ENCODE data around the gene AIMP1. TPM values are rescaled to one million over a fixed set of nuclear protein-coding genes. Genes with fewer than 3 reads are reported as not detected.
A peak's percentile ranks its signal among the peaks of the same experiment; 100 is the strongest.

Gene AIMP1
- total RNA-seq, 1 donor from 2014 or later = 32.2 TPM

DNA sequence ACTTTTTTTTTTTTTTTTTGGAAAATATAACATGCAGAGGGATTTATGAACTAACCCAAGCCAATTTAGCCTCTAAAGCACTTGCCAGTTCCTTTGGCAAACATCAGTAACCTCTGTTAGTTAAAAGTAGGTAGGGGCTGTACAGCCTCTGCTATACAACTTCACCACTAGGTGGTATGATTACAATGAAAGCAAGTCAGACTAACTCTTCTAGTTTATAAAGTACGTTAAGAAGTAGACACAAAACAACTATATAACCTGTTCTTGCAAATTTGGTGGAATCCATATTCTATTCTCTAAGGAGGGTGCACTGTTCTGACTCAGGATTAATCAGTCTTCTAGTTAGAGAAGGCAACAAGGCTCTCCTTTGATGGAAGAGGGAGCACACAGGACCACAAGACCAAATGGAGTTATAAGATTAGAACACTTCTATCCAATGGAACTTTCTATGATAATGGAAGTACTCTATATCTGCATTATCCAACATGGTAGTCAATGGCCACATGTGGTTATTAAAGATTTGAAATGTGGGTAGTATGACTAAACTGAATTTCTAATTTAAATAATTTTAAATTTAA lies 12.8 kb downstream of the AIMP1 start:
- no peak overlapping the region for H3K4me3 Mint-ChIP-seq
- no peak for DNase-seq (ENCODE audit: low read depth, low spot score)
- TF ChIP-seq, protein P1, sequence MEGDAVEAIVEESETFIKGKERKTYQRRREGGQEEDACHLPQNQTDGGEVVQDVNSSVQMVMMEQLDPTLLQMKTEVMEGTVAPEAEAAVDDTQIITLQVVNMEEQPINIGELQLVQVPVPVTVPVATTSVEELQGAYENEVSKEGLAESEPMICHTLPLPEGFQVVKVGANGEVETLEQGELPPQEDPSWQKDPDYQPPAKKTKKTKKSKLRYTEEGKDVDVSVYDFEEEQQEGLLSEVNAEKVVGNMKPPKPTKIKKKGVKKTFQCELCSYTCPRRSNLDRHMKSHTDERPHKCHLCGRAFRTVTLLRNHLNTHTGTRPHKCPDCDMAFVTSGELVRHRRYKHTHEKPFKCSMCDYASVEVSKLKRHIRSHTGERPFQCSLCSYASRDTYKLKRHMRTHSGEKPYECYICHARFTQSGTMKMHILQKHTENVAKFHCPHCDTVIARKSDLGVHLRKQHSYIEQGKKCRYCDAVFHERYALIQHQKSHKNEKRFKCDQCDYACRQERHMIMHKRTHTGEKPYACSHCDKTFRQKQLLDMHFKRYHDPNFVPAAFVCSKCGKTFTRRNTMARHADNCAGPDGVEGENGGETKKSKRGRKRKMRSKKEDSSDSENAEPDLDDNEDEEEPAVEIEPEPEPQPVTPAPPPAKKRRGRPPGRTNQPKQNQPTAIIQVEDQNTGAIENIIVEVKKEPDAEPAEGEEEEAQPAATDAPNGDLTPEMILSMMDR (conservative IDR thresholded peaks at IDR 0.05) = peak; percentile 77
- H3K27me3 Mint-ChIP-seq (ENCODE audit: low read depth) = no peaks in the 10 kb centered on the region
- H3K27ac Mint-ChIP-seq (ENCODE audit: unreplicated experiment) = no peak overlapping the region
- H3K36me3 Mint-ChIP-seq (ENCODE audit: low read depth) = peaks cover 2% of the 10 kb centered on the region
- H3K4me1 Mint-ChIP-seq = no peaks in the 10 kb centered on the region
- H3K9me3 Mint-ChIP-seq = no peaks in the 10 kb centered on the region

DNA sequence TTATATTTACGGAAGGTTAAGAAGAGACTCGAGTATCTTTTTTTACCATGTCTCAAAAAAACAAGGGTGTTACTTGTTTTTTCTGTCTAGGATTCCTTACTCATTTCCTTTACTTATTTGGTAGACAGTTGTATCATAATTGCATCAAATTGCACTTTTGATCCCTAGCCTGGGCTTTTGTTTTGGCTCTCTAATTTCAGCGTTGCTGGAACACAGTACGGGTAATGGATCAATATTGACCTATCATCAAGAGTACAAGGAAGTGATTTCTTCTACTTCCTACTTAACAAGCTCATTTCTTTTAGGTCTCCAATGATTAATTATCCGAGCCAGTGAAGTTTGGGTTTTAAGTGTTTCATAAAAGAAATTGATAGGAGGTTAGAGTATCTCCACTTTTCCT lies 16.8 kb downstream of the AIMP1 start:
- Mint-ChIP-seq H3K27ac (ENCODE audit: unreplicated experiment) (no peak overlapping the region), H3K27me3 (ENCODE audit: low read depth) (no peaks in the 10 kb centered on the region)
- TF ChIP-seq, protein P1 (conservative IDR thresholded peaks at IDR 0.05) = no peak

DNA sequence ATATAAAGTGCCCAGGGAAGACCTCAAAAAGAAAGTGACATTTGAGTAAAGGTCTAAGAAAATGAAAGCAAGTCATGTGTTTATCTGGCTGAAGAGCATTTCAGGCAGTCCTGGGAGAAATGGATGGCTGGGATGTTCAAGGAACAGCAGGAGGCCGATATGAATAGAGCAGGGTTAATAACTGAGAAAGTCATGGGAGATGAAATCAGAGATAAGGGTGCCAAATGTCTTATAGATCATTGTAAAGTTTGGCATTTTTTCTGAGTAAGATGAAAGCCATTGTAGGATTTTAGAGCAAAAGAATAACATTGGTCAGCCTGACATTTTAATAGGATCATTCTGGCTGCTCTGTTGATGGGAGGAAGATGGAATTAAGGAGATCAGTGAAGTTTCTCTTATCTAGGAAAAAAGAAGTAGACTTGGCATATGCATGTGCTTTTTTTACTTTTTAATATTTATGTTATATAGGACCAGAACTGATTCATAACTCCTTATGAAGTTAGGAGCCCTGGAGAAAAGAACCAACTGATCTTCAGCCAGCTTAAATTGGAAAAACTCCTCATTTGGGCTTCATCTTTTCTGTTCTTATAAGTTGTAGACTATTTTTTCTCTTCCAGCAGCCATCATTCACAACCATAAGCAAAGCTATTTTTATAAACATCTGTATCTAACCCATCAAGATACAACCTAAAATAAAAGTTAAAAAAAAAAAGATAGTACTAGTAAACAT lies 18.6 kb downstream of the AIMP1 start:
- no peak overlapping the region for H3K4me3 Mint-ChIP-seq
- H3K27ac Mint-ChIP-seq (ENCODE audit: unreplicated experiment) = no peak overlapping the region
- TF ChIP-seq, protein P1 (conservative IDR thresholded peaks at IDR 0.05) = no peak
- H3K9me3 Mint-ChIP-seq = no peaks in the 10 kb centered on the region
- DNase-seq (ENCODE audit: low read depth, low spot score) = no peak
- H3K4me1 Mint-ChIP-seq = no peaks in the 10 kb centered on the region
- H3K36me3 Mint-ChIP-seq (ENCODE audit: low read depth) = peaks cover 34% of the 10 kb centered on the region
- H3K27me3 Mint-ChIP-seq (ENCODE audit: low read depth) = no peaks in the 10 kb centered on the region

More for the DNA sequence above, 16.8 kb downstream of the AIMP1 start:
- Mint-ChIP-seq H3K36me3 (ENCODE audit: low read depth) (peaks cover 21% of the 10 kb centered on the region), H3K4me3 (no peak overlapping the region), H3K4me1 (no peaks in the 10 kb centered on the region), H3K9me3 (no peaks in the 10 kb centered on the region)
- DNase-seq (ENCODE audit: low read depth, low spot score) = no peak

DNA sequence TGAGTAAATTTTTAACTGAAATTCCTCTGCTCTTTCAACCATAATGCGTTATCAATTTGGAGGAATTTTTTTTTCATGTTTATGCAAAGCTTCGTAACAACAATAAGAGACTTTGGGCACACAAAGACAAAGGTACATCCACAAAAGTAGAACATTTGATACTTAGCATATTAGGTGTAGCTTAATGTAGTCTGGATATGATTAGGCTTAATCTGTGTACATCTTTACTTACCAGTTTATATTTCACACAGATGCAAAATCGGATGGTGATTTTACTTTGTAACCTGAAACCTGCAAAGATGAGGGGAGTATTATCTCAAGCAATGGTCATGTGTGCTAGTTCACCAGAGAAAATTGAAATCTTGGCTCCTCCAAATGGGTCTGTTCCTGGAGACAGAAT lies 20.3 kb downstream of the AIMP1 start:
- DNase-seq (ENCODE audit: low read depth, low spot score) = no peak
- H3K27me3 Mint-ChIP-seq (ENCODE audit: low read depth) = no peaks in the 10 kb centered on the region
- no peaks in the 10 kb centered on the region for H3K4me1 Mint-ChIP-seq
- peaks cover 3% of the 10 kb centered on the region for H3K9me3 Mint-ChIP-seq
- peaks cover 47% of the 10 kb centered on the region for H3K36me3 Mint-ChIP-seq (ENCODE audit: low read depth)
- H3K27ac Mint-ChIP-seq (ENCODE audit: unreplicated experiment) = no peak overlapping the region
- no peak overlapping the region for H3K4me3 Mint-ChIP-seq
- TF ChIP-seq, protein P1 (conservative IDR thresholded peaks at IDR 0.05) = no peak

- no peak for DNase-seq (ENCODE audit: low read depth, low spot score)
- Mint-ChIP-seq H3K4me3 (no peak overlapping the region), H3K27me3 (ENCODE audit: low read depth) (no peaks in the 10 kb centered on the region), H3K27ac (ENCODE audit: unreplicated experiment) (peak overlapping the region; percentile 13), H3K9me3 (peaks cover 5% of the 10 kb centered on the region), H3K36me3 (ENCODE audit: low read depth) (peaks cover 51% of the 10 kb centered on the region), H3K4me1 (no peaks in the 10 kb centered on the region)
- TF ChIP-seq, protein P1 (conservative IDR thresholded peaks at IDR 0.05) = no peak
These were observed 21.6 kb downstream of the AIMP1 start for GRCh38 chr4:106337916-106338315.

Measured in neural crest cell (in vitro differentiated cells).